ENCODE results near the gene TAX1BP3.

DNA sequence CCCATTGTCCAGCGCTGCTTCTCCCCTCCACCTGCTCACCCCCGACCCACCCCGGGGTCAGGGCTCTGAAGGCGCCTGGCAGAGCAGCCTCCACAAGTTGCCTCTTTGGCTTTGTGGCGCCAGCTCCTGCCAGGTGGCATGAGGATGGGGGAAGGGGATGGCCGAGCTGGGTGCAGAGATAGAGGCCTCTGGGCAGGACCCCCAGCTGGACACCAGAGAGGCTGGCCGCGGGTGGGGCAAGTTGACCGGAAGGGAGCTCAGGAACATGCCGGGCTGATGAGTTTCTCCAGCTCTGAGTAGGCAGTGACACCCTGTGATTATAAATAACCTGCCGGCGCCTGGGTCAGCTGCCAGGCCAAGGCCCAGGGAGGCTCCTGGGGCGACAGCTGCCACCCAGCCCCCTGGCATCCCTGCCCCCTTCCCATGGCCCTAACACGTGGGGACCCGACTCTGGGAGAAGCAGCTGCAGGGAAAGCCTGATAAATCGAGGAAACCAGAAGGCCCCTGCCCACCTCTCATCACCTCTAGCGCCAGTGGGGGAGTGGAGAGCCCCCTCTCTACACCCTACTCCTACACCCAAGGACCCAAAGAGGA lies 26.8 kb upstream of the TAX1BP3 start:
- TF ChIP-seq POLR2A (IDR thresholded peaks at IDR 0.05) (no peak), CTCF (IDR thresholded peaks at IDR 0.05) (no peak)

Measured in stomach (tissue), 4 donors.